Measurements from ENCODE around the gene LSM14A.
"Not testable (repeated sequence)": the region's sequence is repeated elsewhere in the genome, so short reads cannot be mapped to it uniquely, and the experiment has no call there.

The LSM14A gene

GRCh38 chr19:34232566-34233481, 60.5 kb downstream of the LSM14A start:
- FAIRE-seq: no peak

DNA sequence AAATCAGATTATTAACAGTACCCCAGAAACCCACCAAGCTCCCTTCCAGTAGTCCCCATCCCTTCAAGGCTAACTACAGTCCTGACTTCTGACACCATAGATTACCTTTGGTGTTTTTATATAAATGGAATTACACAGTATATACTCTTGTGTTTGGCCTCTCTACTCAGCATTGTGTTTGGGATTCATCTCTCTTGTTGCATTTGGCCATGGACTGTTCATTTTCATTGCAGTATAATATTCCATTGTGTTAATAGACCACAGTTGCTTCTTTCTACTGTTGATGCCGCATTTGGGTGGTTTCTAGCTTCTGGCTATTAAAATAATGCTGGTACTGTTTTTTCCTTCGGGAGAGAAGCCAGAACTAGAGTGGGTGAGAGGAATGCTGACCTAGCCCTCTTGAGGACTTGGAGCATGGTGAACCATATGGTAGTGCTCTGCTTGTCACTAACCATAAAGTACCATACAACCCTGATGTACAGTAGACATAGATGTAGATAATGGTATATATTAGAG, 63.2 kb downstream of the LSM14A start:
- no peak for FAIRE-seq

DNA sequence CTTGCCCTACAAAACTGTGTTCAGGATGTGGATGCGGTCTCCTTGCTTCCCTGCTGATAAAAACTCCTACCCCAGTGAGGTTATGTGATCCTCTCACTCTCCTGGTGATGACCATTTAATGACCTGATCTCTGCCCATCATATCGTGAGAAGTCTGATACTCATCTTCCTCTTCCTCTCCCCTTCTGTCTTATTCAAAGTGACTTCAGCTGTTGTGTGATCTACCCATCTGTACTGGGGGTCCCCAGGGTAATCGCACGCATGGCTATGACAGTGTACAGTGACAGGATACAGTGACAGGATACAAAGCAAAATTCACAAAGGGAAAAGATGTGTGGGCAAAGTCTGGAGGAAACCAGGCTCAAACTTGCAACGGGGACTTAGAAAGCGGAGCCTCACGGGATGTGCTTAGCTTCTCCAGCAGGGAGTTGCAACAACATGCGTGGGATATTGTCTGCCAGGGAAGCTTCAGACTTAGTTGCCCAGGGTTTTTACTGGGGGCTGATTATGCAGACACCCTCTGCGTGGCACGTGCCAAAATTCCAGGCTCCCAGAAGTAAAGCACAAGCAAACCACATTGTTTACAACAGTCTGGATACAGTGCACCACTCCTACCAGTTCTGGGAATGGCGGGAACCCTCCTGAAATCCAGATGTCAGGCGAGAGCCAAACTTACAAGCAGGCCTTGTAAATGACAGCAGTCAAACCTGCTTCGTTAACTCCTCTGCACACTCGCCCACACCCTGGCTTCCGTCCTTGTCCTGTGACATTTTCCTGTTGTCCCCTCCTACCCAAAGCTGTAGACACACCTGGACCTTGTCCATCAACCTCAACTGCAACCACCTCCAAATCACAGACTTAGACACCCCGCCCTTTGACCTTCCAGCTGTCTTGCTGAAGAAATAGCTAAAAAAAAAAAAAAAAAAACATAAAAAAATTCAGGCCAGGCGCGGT, 64.0 kb downstream of the LSM14A start:
- FAIRE-seq: no peak

- FAIRE-seq: no peak
Observed at GRCh38 chr19:34237283-34237682, 65.0 kb downstream of the LSM14A start.

DNA sequence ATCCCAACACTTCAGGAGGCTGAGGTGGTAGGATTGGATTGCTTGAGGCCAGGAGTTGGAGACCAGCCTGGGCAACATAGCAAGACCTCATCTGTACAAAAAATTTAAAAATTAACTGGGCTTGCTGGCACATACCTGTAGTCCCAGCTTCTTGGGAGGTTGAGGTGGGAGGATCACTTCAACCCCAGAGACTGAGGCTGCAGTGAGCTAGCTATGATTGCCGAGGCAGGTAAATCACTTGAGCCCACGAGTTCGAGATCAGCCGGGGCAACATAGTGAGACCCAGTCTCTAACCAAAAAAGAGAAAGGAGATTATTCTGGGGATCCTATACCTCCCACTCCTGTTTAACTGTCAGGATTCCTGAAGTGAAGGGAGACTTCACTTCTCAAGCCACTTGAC, 65.6 kb downstream of the LSM14A start:
- no peak for FAIRE-seq

- FAIRE-seq: no peak
Observed at GRCh38 chr19:34241513-34242337, 69.4 kb downstream of the LSM14A start.

DNA sequence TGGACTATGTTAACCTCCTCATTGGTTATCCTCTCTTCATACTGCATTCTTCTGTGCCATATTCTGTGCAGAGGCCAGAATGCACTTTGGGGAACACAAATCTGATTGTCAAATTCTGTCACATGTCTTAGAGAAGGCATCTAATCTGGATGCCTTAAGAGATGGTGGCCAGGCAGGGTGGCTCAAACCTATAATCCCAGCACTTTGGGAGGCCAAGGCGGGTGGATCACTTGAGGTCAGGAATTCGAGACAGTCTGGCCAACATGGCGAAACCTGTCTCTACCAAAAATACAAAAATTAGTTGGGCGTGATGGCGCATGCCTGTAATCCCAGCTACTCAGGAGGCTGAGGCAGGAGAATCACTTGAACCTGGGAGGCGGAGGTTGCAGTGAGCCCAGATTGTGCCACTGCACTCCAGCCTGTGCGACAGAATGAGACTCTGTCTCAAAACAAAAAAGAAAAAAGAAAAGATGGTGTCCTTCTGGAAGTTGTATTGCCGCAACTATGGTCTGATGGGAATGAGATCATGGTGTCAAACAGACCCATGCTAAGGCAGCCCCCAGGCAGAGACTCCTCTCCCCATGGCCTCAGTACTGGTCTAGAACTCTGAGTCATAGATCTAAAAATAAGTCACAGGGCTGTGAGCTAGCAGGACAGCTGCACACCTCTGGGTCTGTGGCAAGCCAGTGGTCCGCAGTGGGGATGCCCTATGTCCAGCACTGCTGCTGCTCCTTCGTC, 71.0 kb downstream of the LSM14A start:
- not testable (repeated sequence) for FAIRE-seq

DNA sequence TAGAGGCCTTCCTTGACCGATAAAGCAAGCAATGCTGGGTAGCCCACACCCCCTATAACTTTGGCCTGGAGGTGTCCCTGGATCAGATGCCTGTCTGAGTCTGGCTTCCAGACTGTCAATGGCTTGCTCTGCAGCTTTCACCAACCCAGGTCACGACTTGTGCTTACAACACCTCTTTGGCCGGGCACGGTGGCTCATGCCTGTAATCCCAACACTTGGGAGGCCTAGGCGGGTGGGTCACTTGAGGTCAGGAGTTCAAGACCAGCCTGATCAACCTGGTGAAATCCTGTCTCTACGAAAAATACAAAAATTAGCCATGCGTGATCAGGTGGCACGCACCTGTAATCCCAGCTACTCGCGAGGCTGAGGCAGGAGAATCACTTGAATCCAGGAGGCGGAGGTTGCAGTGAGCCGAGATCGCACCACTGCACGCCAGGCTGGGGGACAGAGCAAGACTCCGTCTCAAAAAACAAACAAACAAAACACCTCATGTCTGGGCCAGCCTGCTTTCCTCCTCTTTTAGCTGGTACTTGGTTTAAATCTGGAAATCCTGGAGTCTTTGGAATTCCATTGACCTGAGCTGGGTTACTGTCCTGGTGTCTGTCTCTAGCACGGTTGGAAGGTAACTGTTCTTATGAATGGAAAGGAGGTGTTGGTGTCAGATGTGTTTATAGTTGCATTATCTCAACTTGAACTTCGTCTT, 71.7 kb downstream of the LSM14A start:
- no peak for FAIRE-seq

GRCh38 chr19:34244611-34245299, 72.5 kb downstream of the LSM14A start:
- FAIRE-seq: no peak

DNA sequence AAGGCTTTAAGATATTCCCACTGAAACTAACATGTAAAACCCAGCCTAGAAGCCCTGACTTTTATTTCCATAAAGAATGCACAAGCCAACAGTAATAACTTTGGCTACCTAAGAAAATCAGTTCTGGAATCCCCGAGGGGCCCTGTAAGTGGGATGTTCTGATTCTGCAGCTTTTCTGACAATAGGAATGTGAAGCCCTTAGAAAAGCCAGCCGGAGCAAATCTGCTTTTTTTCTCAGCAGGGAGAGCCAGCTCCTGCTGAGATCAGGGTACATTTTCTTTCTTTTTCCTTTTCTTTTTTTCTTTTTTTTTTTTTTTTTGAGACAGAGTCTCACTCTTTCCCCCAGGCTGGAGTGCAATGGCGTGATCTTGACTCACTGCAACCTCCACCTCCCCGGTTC, 74.0 kb downstream of the LSM14A start:
- no peak for FAIRE-seq

- no peak for FAIRE-seq
Observed at GRCh38 chr19:34248941-34249340, 76.6 kb downstream of the LSM14A start.

- not testable (repeated sequence) for FAIRE-seq
Observed at GRCh38 chr19:34253167-34253566, 80.9 kb downstream of the LSM14A start.

DNA sequence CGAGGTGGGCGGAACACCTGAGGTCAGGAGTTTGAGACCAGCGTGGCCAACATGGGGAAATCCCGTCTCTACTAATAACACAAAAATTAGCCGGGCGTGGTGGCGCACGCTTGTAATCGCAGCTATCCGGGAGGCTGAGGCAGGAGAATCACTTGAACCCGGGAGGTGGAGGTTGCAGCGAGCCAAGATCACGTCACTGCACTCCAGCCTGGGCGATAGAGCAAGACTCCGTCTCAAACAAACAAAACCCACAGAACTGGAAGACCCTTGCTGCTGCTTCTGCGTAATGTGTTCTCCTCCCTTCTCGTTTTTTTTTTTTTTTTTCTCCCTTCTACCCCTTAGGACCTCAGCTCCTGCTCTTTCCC, 81.4 kb downstream of the LSM14A start:
- FAIRE-seq: not testable (repeated sequence)

GRCh38 chr19:34254046-34254697, 81.9 kb downstream of the LSM14A start, which contains the start of gene GARRE1:
Gene GARRE1, plus strand, starts transcription at chr19:34254554. Its CDS starts 45,920 bp downstream, at chr19:34300474.
- no peak for FAIRE-seq

GRCh38 chr19:34254698-34255432, 82.6 kb downstream of the LSM14A start:
- no peak for FAIRE-seq

- no peak for FAIRE-seq
Observed at GRCh38 chr19:34255546-34255945, 83.2 kb downstream of the LSM14A start.

DNA sequence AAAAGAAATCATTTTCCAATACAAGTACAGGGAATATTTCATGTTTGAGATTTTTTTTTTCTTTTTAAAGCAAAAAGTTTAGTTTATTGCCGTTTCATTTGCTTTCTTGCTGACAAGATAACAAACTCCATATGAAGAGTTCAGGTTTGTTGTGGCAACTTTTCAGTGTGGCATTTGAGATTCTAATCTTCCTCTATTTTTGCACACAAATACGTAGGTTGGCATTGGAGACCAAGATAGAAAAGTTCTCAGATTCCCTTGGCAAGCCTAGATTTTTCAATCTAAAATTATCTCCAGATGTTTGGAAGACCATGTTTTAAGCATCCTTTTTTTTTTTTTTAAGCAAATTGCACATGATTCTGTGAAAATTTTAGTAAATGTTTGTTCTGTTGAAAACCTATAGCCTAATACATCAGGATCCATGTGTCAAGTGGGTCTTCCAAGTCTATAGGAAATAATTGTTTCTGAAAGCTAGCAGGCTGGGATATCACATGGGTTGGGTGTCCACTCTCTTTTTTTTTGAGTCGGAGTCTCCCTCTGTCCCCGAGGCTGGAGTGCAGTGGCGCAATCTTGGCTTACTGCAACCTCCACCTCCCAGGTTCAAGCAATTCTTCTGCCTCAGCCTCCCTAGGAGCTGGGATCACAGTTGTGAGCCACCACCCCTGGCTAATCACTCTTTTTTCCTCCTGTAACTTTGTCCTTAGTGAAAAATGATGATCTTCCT, 84.7 kb downstream of the LSM14A start:
- FAIRE-seq: no peak

DNA sequence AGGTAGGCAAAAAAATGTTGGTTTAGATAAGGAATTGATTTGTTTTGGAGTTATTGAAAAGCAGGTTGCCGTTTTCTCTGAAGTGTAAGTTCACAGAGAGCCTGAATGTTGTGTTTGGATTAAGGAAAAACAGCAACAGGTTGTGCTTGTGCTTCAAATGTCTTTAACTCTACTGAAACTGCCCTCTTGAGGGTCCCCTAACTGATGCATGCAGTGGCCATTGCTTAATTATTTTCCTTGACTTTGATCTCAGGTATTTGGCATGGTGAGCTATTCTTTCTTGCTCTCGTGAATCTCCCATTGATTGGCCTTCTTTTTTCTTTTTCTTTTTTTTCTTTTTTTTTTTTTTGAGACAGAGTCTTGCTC, 85.2 kb downstream of the LSM14A start:
- FAIRE-seq: no peak
